ENCODE data around the gene RBP3. TPM values are rescaled to one million over a fixed set of nuclear protein-coding genes. Genes with fewer than 3 reads are reported as not detected.

Gene RBP3
- total and polyA plus RNA-seq, 4 donors, result not detected

DNA sequence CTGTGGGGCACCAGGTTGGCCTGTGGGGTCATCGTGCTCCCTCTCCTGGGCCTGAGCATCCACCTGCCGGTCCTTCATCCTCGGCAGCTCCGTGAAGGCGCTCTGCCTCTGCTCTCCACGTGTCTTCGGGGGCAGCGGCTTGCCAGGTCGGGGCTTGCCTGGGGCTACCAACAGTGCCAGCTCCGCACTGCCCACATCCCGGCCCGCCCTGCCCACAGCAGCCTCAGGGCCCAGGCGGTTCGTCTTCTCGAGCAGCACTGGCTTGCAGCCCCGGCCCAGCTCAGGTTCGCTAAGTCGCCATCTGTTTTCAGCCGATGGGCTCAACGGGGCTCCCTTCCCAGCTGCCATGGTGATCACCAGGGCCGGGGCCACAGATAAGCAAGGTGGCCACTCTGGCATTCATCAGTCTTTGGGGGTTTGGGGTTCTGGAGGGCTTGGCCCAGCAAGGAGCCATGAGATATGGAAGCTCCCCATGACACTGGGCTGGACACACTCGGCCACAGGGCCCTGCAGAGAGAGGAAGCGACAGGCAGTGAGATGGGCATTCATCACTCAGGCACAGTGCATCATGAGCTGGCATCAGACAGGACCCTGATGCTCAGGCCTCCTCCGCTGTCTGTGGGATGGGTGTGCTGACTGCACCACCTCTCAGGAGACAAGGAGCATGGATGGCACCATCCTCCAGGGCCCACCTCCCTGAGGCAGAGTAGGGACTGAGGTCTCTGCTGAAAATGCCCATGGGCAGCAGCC is 20.4 kb downstream of the RBP3 start:
- DNase-seq (ENCODE audit: low spot score), result no peak
- TF ChIP-seq FOXA2 (IDR thresholded peaks at IDR 0.05) (no peak), RAD21 (IDR thresholded peaks at IDR 0.05) (no peak), GABPA (IDR thresholded peaks at IDR 0.05 in 1 of 2, conservative IDR thresholded peaks at IDR 0.05 in 1 of 2) (no peak), JUND (IDR thresholded peaks at IDR 0.05) (no peak), RXRA (IDR thresholded peaks at IDR 0.05) (no peak), HNF4A (conservative IDR thresholded peaks at IDR 0.05) (no peak), TAF1 (conservative IDR thresholded peaks at IDR 0.05) (no peak)
- TF ChIP-seq, protein P1, sequence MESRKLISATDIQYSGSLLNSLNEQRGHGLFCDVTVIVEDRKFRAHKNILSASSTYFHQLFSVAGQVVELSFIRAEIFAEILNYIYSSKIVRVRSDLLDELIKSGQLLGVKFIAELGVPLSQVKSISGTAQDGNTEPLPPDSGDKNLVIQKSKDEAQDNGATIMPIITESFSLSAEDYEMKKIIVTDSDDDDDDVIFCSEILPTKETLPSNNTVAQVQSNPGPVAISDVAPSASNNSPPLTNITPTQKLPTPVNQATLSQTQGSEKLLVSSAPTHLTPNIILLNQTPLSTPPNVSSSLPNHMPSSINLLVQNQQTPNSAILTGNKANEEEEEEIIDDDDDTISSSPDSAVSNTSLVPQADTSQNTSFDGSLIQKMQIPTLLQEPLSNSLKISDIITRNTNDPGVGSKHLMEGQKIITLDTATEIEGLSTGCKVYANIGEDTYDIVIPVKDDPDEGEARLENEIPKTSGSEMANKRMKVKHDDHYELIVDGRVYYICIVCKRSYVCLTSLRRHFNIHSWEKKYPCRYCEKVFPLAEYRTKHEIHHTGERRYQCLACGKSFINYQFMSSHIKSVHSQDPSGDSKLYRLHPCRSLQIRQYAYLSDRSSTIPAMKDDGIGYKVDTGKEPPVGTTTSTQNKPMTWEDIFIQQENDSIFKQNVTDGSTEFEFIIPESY (IDR thresholded peaks at IDR 0.05), result no peak
- TF ChIP-seq, protein P2, sequence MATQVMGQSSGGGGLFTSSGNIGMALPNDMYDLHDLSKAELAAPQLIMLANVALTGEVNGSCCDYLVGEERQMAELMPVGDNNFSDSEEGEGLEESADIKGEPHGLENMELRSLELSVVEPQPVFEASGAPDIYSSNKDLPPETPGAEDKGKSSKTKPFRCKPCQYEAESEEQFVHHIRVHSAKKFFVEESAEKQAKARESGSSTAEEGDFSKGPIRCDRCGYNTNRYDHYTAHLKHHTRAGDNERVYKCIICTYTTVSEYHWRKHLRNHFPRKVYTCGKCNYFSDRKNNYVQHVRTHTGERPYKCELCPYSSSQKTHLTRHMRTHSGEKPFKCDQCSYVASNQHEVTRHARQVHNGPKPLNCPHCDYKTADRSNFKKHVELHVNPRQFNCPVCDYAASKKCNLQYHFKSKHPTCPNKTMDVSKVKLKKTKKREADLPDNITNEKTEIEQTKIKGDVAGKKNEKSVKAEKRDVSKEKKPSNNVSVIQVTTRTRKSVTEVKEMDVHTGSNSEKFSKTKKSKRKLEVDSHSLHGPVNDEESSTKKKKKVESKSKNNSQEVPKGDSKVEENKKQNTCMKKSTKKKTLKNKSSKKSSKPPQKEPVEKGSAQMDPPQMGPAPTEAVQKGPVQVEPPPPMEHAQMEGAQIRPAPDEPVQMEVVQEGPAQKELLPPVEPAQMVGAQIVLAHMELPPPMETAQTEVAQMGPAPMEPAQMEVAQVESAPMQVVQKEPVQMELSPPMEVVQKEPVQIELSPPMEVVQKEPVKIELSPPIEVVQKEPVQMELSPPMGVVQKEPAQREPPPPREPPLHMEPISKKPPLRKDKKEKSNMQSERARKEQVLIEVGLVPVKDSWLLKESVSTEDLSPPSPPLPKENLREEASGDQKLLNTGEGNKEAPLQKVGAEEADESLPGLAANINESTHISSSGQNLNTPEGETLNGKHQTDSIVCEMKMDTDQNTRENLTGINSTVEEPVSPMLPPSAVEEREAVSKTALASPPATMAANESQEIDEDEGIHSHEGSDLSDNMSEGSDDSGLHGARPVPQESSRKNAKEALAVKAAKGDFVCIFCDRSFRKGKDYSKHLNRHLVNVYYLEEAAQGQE (IDR thresholded peaks at IDR 0.05), result no peak

DNA sequence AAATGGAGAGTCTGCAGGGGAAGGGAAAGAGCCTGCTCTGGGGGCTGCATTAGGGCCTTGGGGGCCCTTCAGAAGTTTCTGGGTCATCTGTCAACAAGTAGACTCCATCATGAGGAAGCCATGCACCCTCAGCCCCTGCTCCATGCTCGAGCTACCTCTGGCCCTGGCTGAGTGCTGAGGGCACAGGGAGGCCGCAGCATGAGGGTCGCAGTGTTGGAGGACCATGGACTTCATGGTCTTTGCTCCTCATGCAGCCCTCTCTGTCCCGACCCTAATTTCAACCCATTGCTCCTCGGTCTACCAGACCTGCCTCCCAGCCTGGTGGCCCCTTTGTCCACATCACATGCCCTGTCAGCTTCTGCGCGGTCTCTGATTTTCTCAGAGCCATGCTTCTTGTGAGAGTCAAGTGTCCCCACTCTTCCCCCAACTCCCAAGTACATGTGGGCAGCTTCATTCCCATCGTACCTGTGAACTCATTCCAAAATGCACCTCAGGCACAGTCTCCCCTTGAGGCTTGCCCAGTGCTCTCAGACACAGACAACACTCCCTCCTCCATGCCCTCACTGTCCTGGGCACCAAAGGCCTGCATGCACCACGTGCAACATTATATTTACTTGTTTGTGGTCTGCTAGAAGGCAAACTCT is 21.2 kb downstream of the RBP3 start:
- Histone ChIP-seq H3K4me3 (ENCODE audit: low read depth in 1 of 3, low read length in 3 of 3) (no peak overlapping the region), H3K36me3 (ENCODE audit: control insufficient read depth in 4 of 4, insufficient read depth in 3 of 4, low read depth in 1 of 4, low read length in 3 of 4) (no peaks in the 10 kb centered on the region), H3K9ac (ENCODE audit: low read depth in 1 of 2, low read length in 2 of 2) (no peak overlapping the region), H3K9me3 (ENCODE audit: control insufficient read depth in 4 of 4, low read length in 3 of 4) (no peaks in the 10 kb centered on the region), H3K27me3 (ENCODE audit: control insufficient read depth in 4 of 4, insufficient read depth in 4 of 4, low read length in 3 of 4) (no peaks in the 10 kb centered on the region), H3K4me1 (ENCODE audit: control insufficient read depth in 4 of 4, insufficient read depth in 4 of 4, low read length in 3 of 4) (no peaks in the 10 kb centered on the region), H3K27ac (ENCODE audit: low read depth in 1 of 2, low read length in 2 of 2) (no peak overlapping the region)
- WGBS, result 75% methylated on average over 9 of the region's 9 CpGs
- DNase-seq (ENCODE audit: low spot score), result no peak
- TF ChIP-seq YY1 (IDR thresholded peaks at IDR 0.05) (no peak), EGR1 (IDR thresholded peaks at IDR 0.05; ENCODE audit: low read depth in 2 of 2) (no peak), RAD21 (IDR thresholded peaks at IDR 0.05) (no peak), NR2F2 (IDR thresholded peaks at IDR 0.05) (no peak), HNF4G (IDR thresholded peaks at IDR 0.05) (no peak), FOXA1 (IDR thresholded peaks at IDR 0.05) (no peak), SP1 (IDR thresholded peaks at IDR 0.05) (no peak), HNF4A (conservative IDR thresholded peaks at IDR 0.05) (no peak), ATF3 (IDR thresholded peaks at IDR 0.05) (no peak)
- TF ChIP-seq, protein P3, sequence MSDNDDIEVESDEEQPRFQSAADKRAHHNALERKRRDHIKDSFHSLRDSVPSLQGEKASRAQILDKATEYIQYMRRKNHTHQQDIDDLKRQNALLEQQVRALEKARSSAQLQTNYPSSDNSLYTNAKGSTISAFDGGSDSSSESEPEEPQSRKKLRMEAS (IDR thresholded peaks at IDR 0.05), result no peak
- TF ChIP-seq, protein P1 (IDR thresholded peaks at IDR 0.05), result no peak
- TF ChIP-seq, protein P4, sequence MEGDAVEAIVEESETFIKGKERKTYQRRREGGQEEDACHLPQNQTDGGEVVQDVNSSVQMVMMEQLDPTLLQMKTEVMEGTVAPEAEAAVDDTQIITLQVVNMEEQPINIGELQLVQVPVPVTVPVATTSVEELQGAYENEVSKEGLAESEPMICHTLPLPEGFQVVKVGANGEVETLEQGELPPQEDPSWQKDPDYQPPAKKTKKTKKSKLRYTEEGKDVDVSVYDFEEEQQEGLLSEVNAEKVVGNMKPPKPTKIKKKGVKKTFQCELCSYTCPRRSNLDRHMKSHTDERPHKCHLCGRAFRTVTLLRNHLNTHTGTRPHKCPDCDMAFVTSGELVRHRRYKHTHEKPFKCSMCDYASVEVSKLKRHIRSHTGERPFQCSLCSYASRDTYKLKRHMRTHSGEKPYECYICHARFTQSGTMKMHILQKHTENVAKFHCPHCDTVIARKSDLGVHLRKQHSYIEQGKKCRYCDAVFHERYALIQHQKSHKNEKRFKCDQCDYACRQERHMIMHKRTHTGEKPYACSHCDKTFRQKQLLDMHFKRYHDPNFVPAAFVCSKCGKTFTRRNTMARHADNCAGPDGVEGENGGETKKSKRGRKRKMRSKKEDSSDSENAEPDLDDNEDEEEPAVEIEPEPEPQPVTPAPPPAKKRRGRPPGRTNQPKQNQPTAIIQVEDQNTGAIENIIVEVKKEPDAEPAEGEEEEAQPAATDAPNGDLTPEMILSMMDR (IDR thresholded peaks at IDR 0.05; ENCODE audit: low read depth, low read length, missing input control), result no peak

More for the DNA sequence above, 20.4 kb downstream of the RBP3 start:
- Histone ChIP-seq H3K27me3 (ENCODE audit: control insufficient read depth in 4 of 4, insufficient read depth in 4 of 4, low read length in 3 of 4) (no peaks in the 10 kb centered on the region), H3K9ac (ENCODE audit: low read depth in 1 of 2, low read length in 2 of 2) (no peak overlapping the region), H3K9me3 (ENCODE audit: control insufficient read depth in 4 of 4, low read length in 3 of 4) (no peaks in the 10 kb centered on the region), H3K27ac (ENCODE audit: low read depth in 1 of 2, low read length in 2 of 2) (no peak overlapping the region), H3K36me3 (ENCODE audit: control insufficient read depth in 4 of 4, insufficient read depth in 3 of 4, low read depth in 1 of 4, low read length in 3 of 4) (no peaks in the 10 kb centered on the region), H3K4me3 (ENCODE audit: low read depth in 1 of 3, low read length in 3 of 3) (no peak overlapping the region), H3K4me1 (ENCODE audit: control insufficient read depth in 4 of 4, insufficient read depth in 4 of 4, low read length in 3 of 4) (no peaks in the 10 kb centered on the region)
- WGBS, result 92% methylated on average over 24 of the region's 24 CpGs
